Neural progenitor cell (in vitro differentiated cells): ENCODE results near the gene MYO16. TPM values are rescaled to one million over a fixed set of nuclear protein-coding genes. Genes with fewer than 3 reads are reported as not detected.

Source experiments
- DNase-seq: peaks from one replicate; pipeline ENCODE4 v3.0.0-alpha.2; 2016; ENCODE audit warnings: low spot score
- H2AFZ ChIP-seq: fragments of 200-600 bp; sonication (generic); replicated peaks from 2 replicates; pipeline ENCODE4 v1.6.1; 2016; ENCODE audit warnings: antibody characterized with exemption
- H3F3A ChIP-seq: fragments of 200-600 bp; sonication (generic); 2 replicates; pipeline ENCODE4 v1.6.1; 2016; ENCODE audit warnings: antibody characterized with exemption, low read depth
- H3K27ac ChIP-seq: fragments of 200-600 bp; sonication (generic); 2 replicates; pipeline ENCODE4 v1.5.1; 2016; ENCODE audit warnings: mild to moderate bottlenecking
- H3K27me3 ChIP-seq: fragments of 200-600 bp; sonication (generic); 2 replicates; pipeline ENCODE4 v1.6.1; 2016; ENCODE audit warnings: mild to moderate bottlenecking, moderate library complexity
- H3K36me3 ChIP-seq: fragments of 200-600 bp; sonication (generic); 2 replicates; pipeline ENCODE4 v1.5.1; 2016
- H3K4me1 ChIP-seq: fragments of 200-600 bp; sonication (generic); 2 replicates; pipeline ENCODE4 v1.6.1; 2016; ENCODE audit warnings: mixed run types
- H3K4me2 ChIP-seq: fragments of 200-600 bp; sonication (generic); 2 replicates; pipeline ENCODE4 v1.6.1; 2016
- H3K4me3 ChIP-seq: fragments of 200-600 bp; sonication (generic); 2 replicates; pipeline ENCODE4 v1.5.1; 2016
- H3K79me2 ChIP-seq: fragments of 200-600 bp; sonication (generic); 2 replicates; pipeline ENCODE4 v1.6.1; 2016; ENCODE audit warnings: low read depth
- H3K9ac ChIP-seq: fragments of 200-600 bp; sonication (generic); 2 replicates; pipeline ENCODE4 v1.6.1; 2016
- H3K9me3 ChIP-seq: fragments of 200-600 bp; sonication (generic); 2 replicates; pipeline ENCODE4 v1.5.1; 2016; ENCODE audit warnings: low read depth
- H4K20me1 ChIP-seq: fragments of 200-600 bp; sonication (generic); 2 replicates; pipeline ENCODE4 v1.6.1; 2016; ENCODE audit warnings: low read depth
- H3K27ac Mint-ChIP-seq: 3 replicates; pipeline ENCODE4 v1.8.0; 2021; ENCODE audit warnings: mixed read lengths
- H3K27me3 Mint-ChIP-seq: 2 replicates; pipeline ENCODE4 v1.8.0; 2022; ENCODE audit warnings: low read depth, mild to moderate bottlenecking, inconsistent platforms, moderate library complexity, mixed read lengths; ENCODE audit not compliant: insufficient read depth
- H3K36me3 Mint-ChIP-seq: 3 replicates; pipeline ENCODE4 v1.8.0; 2021; ENCODE audit warnings: mixed read lengths
- H3K4me1 Mint-ChIP-seq: 3 replicates; pipeline ENCODE4 v1.8.0; 2021; ENCODE audit warnings: mixed read lengths
- H3K4me3 Mint-ChIP-seq: 3 replicates; pipeline ENCODE4 v1.8.0; 2021; ENCODE audit warnings: mild to moderate bottlenecking, moderate library complexity, mixed read lengths
- H3K9me3 Mint-ChIP-seq: 3 replicates; pipeline ENCODE4 v1.8.0; 2020; ENCODE audit warnings: mixed read lengths
- EZH2 ChIP-seq: fragments of 200-600 bp; sonication (generic); IDR thresholded peaks from 2 replicates; pipeline ENCODE4 v1.6.1; 2017; ENCODE audit warnings: antibody characterized with exemption, mild to moderate bottlenecking, moderate library complexity
- EZH2phosphoT487 ChIP-seq: fragments of 200-600 bp; sonication (generic); IDR thresholded peaks from 2 replicates; pipeline ENCODE4 v1.6.1; 2017; ENCODE audit warnings: antibody characterized with exemption
- total RNA-seq: library from RNA; depleted of rRNA; stranded (reverse); fragments of >200 nt; gene quantifications from 2 replicates; pipeline ENCODE4 v1.2.3, GENCODE V29; 2015; ENCODE audit warnings: low replicate concordance
- TF ChIP-seq, protein P1 (sequence below): fragments of 200-600 bp; sonication (generic); IDR thresholded peaks from 2 replicates; pipeline ENCODE4 v1.5.1; 2017; ENCODE audit warnings: antibody characterized with exemption, mild to moderate bottlenecking

The MYO16 gene
- total RNA-seq, 1 donor from 2014 or later: 0.41 TPM

DNA sequence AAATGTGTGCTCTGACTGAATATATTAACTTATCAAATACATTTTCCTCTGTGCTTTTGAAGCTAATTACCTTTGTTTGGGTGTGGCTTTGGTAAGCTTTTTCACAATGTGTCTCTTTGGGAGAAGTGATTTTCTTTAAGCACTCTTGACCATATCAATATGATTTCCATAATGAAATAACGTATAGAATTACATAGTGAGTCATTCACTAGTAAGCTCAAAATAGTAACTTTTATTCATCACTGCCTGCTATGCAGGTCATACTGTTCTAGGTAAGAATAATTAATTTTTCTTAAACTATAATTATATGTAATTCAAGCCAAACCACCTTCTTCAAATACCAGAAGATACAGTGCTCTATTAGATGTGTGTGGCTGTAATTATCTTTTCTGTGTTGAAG, 480.7 kb downstream of the MYO16 start:
- Mint-ChIP-seq H3K4me1 (peaks cover 4% of the 10 kb centered on the region), H3K27me3 (no peaks in the 10 kb centered on the region), H3K36me3 (no peaks in the 10 kb centered on the region), H3K9me3 (no peaks in the 10 kb centered on the region), H3K4me3 (no peak overlapping the region), H3K27ac (no peak overlapping the region)
- TF ChIP-seq EZH2 (no peak), EZH2phosphoT487 (no peak)
- TF ChIP-seq, protein P1, sequence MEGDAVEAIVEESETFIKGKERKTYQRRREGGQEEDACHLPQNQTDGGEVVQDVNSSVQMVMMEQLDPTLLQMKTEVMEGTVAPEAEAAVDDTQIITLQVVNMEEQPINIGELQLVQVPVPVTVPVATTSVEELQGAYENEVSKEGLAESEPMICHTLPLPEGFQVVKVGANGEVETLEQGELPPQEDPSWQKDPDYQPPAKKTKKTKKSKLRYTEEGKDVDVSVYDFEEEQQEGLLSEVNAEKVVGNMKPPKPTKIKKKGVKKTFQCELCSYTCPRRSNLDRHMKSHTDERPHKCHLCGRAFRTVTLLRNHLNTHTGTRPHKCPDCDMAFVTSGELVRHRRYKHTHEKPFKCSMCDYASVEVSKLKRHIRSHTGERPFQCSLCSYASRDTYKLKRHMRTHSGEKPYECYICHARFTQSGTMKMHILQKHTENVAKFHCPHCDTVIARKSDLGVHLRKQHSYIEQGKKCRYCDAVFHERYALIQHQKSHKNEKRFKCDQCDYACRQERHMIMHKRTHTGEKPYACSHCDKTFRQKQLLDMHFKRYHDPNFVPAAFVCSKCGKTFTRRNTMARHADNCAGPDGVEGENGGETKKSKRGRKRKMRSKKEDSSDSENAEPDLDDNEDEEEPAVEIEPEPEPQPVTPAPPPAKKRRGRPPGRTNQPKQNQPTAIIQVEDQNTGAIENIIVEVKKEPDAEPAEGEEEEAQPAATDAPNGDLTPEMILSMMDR: no peak
- H3K9me3 ChIP-seq: no peaks in the 10 kb centered on the region
- H3K36me3 ChIP-seq: no peaks in the 10 kb centered on the region
- H3K27ac ChIP-seq: no peak overlapping the region
- H3K27me3 ChIP-seq: no peaks in the 10 kb centered on the region
- H3K9ac ChIP-seq: no peak overlapping the region
- H4K20me1 ChIP-seq: no peaks in the 10 kb centered on the region
- no peak overlapping the region for H3K4me2 ChIP-seq
- H3K79me2 ChIP-seq: no peaks in the 10 kb centered on the region
- no peaks in the 10 kb centered on the region for H3F3A ChIP-seq
- no peaks in the 10 kb centered on the region for H3K4me1 ChIP-seq
- no peak for DNase-seq
- no peak overlapping the region for H3K4me3 ChIP-seq
- H2AFZ ChIP-seq: no peak overlapping the region

DNA sequence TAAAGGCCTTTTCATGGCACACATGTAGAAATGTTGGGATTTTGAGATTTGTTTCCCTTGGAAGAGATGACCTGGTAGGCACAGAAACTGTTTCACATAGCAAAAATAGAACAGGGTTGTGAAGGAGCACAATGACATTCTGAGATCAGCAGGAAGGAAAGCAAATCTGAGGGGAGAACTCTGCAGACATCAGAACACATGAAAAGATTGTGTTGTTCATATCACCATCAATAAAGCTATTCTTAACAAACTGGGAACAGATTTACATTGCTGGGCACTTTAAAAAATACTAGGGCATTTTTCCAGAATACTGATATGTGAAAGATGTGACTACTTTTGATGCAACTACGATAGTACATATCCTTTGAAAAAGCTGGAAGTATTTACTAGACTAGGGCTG, 481.7 kb downstream of the MYO16 start:
- H3K27me3 Mint-ChIP-seq: no peaks in the 10 kb centered on the region
- H3K36me3 Mint-ChIP-seq: no peaks in the 10 kb centered on the region

DNA sequence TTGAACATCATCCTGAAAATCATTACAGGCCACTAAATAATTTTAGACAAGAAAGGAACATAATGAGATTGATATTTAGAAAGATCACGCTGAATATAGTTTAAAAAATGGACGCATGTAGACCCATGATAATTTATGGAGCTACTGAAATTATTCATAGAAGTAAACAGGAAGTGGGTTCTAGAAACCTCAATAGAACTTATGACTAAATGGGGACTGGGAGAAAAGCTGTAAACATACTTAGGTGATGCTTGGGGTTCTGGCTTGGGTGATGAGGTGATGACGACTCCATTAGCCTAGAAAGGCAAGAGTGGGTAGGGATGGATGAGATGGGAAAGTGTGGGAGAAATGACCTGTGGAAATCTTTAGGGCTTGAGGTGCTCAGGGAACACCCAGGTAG, 484.0 kb downstream of the MYO16 start:
- no peaks in the 10 kb centered on the region for H3K27me3 ChIP-seq
- no peak overlapping the region for H3K27ac Mint-ChIP-seq

More for the DNA sequence above, 481.7 kb downstream of the MYO16 start:
- H3K4me3 ChIP-seq: no peak overlapping the region
- H3K27me3 ChIP-seq: no peaks in the 10 kb centered on the region
- H3K27ac ChIP-seq: no peak overlapping the region
- no peaks in the 10 kb centered on the region for H3K79me2 ChIP-seq
- H3K27ac Mint-ChIP-seq: no peak overlapping the region
- DNase-seq: no peak
- H3K4me1 ChIP-seq: no peaks in the 10 kb centered on the region
- no peaks in the 10 kb centered on the region for H3K36me3 ChIP-seq
- no peaks in the 10 kb centered on the region for H4K20me1 ChIP-seq
- H3K9ac ChIP-seq: no peak overlapping the region
- H3K4me1 Mint-ChIP-seq: peaks cover 4% of the 10 kb centered on the region
- no peak for TF ChIP-seq EZH2phosphoT487
- TF ChIP-seq, protein P1: no peak
- TF ChIP-seq EZH2: no peak
- H2AFZ ChIP-seq: no peak overlapping the region
- H3K4me3 Mint-ChIP-seq: no peak overlapping the region
- H3F3A ChIP-seq: no peaks in the 10 kb centered on the region
- no peaks in the 10 kb centered on the region for H3K9me3 Mint-ChIP-seq
- no peaks in the 10 kb centered on the region for H3K9me3 ChIP-seq
- no peak overlapping the region for H3K4me2 ChIP-seq

More for the DNA sequence above, 484.0 kb downstream of the MYO16 start:
- TF ChIP-seq, protein P1: no peak
- TF ChIP-seq EZH2phosphoT487: no peak
- TF ChIP-seq EZH2: no peak
- H3F3A ChIP-seq: no peaks in the 10 kb centered on the region
- Mint-ChIP-seq H3K4me3 (no peak overlapping the region), H3K9me3 (no peaks in the 10 kb centered on the region), H3K4me1 (peaks cover 4% of the 10 kb centered on the region), H3K27me3 (peaks cover 2% of the 10 kb centered on the region), H3K36me3 (no peaks in the 10 kb centered on the region)
- no peaks in the 10 kb centered on the region for H3K9me3 ChIP-seq
- no peaks in the 10 kb centered on the region for H3K79me2 ChIP-seq
- DNase-seq: no peak
- H3K4me3 ChIP-seq: no peak overlapping the region
- H3K9ac ChIP-seq: no peak overlapping the region
- H2AFZ ChIP-seq: no peak overlapping the region
- no peaks in the 10 kb centered on the region for H3K4me1 ChIP-seq
- no peak overlapping the region for H3K4me2 ChIP-seq
- H3K27ac ChIP-seq: no peak overlapping the region
- H4K20me1 ChIP-seq: no peaks in the 10 kb centered on the region
- H3K36me3 ChIP-seq: no peaks in the 10 kb centered on the region
